ENCODE data around the gene ODAD4.

GRCh38 chr17:41967921-41968578 is 37.6 kb downstream of the ODAD4 start:
- TF ChIP-seq CTCF (IDR thresholded peaks at IDR 0.05), result no peak
- TF ChIP-seq POLR2A (IDR thresholded peaks at IDR 0.05), result no peak
